ENCODE results near the gene CNOT6. TPM values are rescaled to one million over a fixed set of nuclear protein-coding genes. Genes with fewer than 3 reads are reported as not detected.

The CNOT6 gene
- total and polyA plus RNA-seq, 10 of the 15 experiments (the other 5 are each of a cell fraction or from before 2014, with no cell fraction given) = 3.8 to 22.1 (median 12.1) TPM

DNA sequence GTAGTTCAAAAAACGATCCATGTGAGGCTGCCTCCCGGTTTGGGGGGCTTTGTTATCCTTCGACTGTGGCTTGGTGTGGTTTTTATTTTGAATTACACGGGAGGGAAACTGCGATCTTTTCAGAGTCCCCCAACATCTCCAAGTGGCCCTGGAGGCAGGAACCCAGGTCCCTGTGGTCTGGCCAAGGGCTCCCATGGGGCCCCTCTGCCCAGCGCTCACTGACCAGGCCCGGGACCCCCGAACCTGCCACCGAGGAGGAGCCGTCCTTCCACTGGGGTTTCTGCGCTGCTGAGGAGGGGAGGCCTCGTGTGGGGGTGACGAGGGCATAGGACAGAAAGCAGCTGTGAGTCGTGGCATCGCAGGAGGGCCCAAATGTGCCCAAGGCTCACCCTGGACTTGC, 115.2 kb downstream of the CNOT6 start:
- ChIA-PET RAD21 (ENCODE audit: unreplicated experiment) (no interaction called here), CTCF (no interaction called here), SMC1A (ENCODE audit: uncharacterized antibody, unreplicated experiment) (no interaction called here), POLR2A (no interaction called here)
- ATAC-seq (no peak), DNase-seq (ENCODE audit: low read depth, low spot score) (no peak), FAIRE-seq (no peak)
- no peak overlapping the region for H3K4me2 ChIP-seq (ENCODE audit: control insufficient read depth, insufficient read depth)
- in situ Hi-C loops (cut with MboI) (no loop called here), intact Hi-C loops (cut with micrococcal nuclease; ENCODE audit: unreplicated experiment) (loop anchor here (5.0 to 10.0 kb wide), 2 partner anchors 117 to 485 kb away; partner anchors contain the start of gene CNOT6)
- no peak overlapping the region for H3K9ac ChIP-seq (ENCODE audit: control insufficient read depth, insufficient read depth, low read length)
- no peak for TF ChIP-seq SMC3 (IDR thresholded peaks at IDR 0.05; ENCODE audit: borderline replicate concordance, low read length)
- no peak for TF ChIP-seq FOXK2 (IDR thresholded peaks at IDR 0.05)
- no peak for TF ChIP-seq HDGF (IDR thresholded peaks at IDR 0.05)
- TF ChIP-seq POLR2A (IDR thresholded peaks at IDR 0.05; ENCODE audit: low read depth, low read length) = no peak
- TF ChIP-seq SREBF1 (IDR thresholded peaks at IDR 0.05; ENCODE audit: low read length) = no peak
- TF ChIP-seq NFYA (IDR thresholded peaks at IDR 0.05; ENCODE audit: borderline replicate concordance, low read depth, low read length) = no peak
- no peak overlapping the region for H3K27ac ChIP-seq (ENCODE audit: control insufficient read depth, insufficient read depth)
- H3K4me1 ChIP-seq (ENCODE audit: control insufficient read depth, insufficient read depth, low read length) = no peaks in the 10 kb centered on the region
- no peaks in the 10 kb centered on the region for H3K9me3 ChIP-seq (replicated peaks; ENCODE audit: control insufficient read depth, insufficient read depth, low read length)
- no peaks in the 10 kb centered on the region; the same call in 1 of the 2 replicates for H4K20me1 ChIP-seq (ENCODE audit: control insufficient read depth, insufficient read depth)
- WGBS (ENCODE audit: insufficient coverage, insufficient replicate concordance, low lambda C conversion rate, missing lambda C conversion rate) = 34% methylated on average over 15 of the region's 15 CpGs
- no peaks in the 10 kb centered on the region for H3K27me3 ChIP-seq (replicated peaks in 1 of 2; ENCODE audit: control insufficient read depth in 2 of 2, insufficient read depth in 2 of 2, low read length in 1 of 2)
- no peaks in the 10 kb centered on the region for H3K79me2 ChIP-seq (ENCODE audit: control insufficient read depth, insufficient read depth, low read length)
- BruUV-seq (replicated peaks) = no TSS peak
- no peak overlapping the region for H2AFZ ChIP-seq (ENCODE audit: control insufficient read depth, low read depth, low read length)
- H3K4me3 ChIP-seq = no peak overlapping the region
- H3K36me3 ChIP-seq (ENCODE audit: control insufficient read depth in 2 of 2, insufficient read depth in 2 of 2, low read length in 1 of 2) = no peaks in the 10 kb centered on the region

DNA sequence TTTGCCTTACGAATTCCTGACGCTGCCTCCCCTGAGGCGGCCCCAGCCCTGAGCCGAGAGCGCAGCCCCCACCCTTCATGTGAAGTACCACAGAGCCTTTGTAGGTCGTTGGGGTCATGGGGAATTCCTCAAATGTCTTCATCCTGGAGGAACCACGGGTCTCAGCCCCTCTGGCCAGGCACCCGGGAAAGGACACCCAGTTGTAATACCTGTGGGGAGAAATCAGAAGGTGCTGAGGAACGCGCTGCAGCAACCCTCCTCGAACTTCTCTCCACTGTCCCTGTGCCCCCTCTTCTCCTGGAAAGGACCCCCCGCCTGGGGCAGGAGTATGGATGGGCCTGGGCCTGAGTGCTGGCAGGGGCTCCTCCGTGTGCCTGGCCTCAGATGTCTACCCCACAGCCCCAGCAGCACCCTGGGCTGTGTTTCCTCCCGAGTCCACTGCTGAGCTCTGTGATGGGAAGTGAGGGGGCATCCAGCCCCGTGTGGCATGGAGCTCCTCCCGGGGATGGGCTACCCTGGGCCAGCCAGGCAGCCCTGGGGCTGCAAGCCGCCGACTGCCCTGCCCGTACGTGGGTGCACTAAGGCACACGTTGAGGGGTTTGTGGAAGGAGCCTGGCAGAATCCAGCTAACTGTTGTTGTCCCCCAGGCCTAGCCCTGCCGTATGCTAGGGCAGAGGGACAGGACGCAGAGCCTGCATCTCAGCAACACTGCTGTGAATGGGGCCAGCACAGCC, 115.8 kb downstream of the CNOT6 start:
- in situ Hi-C loops (cut with MboI) = no loop called here
- ChIA-PET POLR2A (no interaction called here), CTCF (no interaction called here), SMC1A (ENCODE audit: uncharacterized antibody, unreplicated experiment) (no interaction called here), RAD21 (ENCODE audit: unreplicated experiment) (no interaction called here)
- Histone ChIP-seq H3K36me3 (ENCODE audit: control insufficient read depth in 2 of 2, insufficient read depth in 2 of 2, low read length in 1 of 2) (no peaks in the 10 kb centered on the region), H3K27ac (ENCODE audit: control insufficient read depth, insufficient read depth) (no peak overlapping the region), H3K4me3 (no peak overlapping the region), H3K4me1 (ENCODE audit: control insufficient read depth, insufficient read depth, low read length) (no peaks in the 10 kb centered on the region), H3K27me3 (replicated peaks in 1 of 2; ENCODE audit: control insufficient read depth in 2 of 2, insufficient read depth in 2 of 2, low read length in 1 of 2) (no peaks in the 10 kb centered on the region), H4K20me1 (ENCODE audit: control insufficient read depth, insufficient read depth) (no peaks in the 10 kb centered on the region; the same call in 1 of the 2 replicates), H3K9ac (ENCODE audit: control insufficient read depth, insufficient read depth, low read length) (no peak overlapping the region), H3K9me3 (replicated peaks; ENCODE audit: control insufficient read depth, insufficient read depth, low read length) (no peaks in the 10 kb centered on the region), H3K79me2 (ENCODE audit: control insufficient read depth, insufficient read depth, low read length) (no peaks in the 10 kb centered on the region), H3K4me2 (ENCODE audit: control insufficient read depth, insufficient read depth) (no peak overlapping the region), H2AFZ (ENCODE audit: control insufficient read depth, low read depth, low read length) (no peak overlapping the region)
- BruUV-seq (replicated peaks) = no TSS peak
- TF ChIP-seq BCL11A (IDR thresholded peaks at IDR 0.05; ENCODE audit: low read depth, low read length) = no peak
- no peak for TF ChIP-seq SUPT20H (IDR thresholded peaks at IDR 0.05; ENCODE audit: borderline replicate concordance, control insufficient read depth, low read depth, low read length)
- TF ChIP-seq, protein P1, sequence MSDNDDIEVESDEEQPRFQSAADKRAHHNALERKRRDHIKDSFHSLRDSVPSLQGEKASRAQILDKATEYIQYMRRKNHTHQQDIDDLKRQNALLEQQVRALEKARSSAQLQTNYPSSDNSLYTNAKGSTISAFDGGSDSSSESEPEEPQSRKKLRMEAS (IDR thresholded peaks at IDR 0.05; ENCODE audit: low read depth, low read length) = no peak
- no peak for TF ChIP-seq SP1 (IDR thresholded peaks at IDR 0.05; ENCODE audit: low read depth, low read length)
- TF ChIP-seq LARP7 (IDR thresholded peaks at IDR 0.05) = no peak
- intact Hi-C loops (cut with micrococcal nuclease; ENCODE audit: unreplicated experiment) = loop anchor here (5.0 to 10.0 kb wide), 2 partner anchors 118 to 485 kb away; partner anchors contain the start of gene CNOT6
- no peak for FAIRE-seq
- no peak for ATAC-seq
- WGBS (ENCODE audit: insufficient coverage, insufficient replicate concordance, low lambda C conversion rate, missing lambda C conversion rate) = 40% methylated on average over 23 of the region's 23 CpGs
- no peak for DNase-seq (ENCODE audit: low read depth, low spot score)

All from GM12878 (cell line).